Measurements from ENCODE around the gene AQP12B. TPM values are rescaled to one million over a fixed set of nuclear protein-coding genes. Genes with fewer than 3 reads are reported as not detected.
"Not testable (repeated sequence)": the region's sequence is repeated elsewhere in the genome, so short reads cannot be mapped to it uniquely, and the experiment has no call there.

The AQP12B gene
- total and polyA plus RNA-seq, 4 donors = not detected

GRCh38 chr2:240686460-240686859, 3.8 kb upstream of the AQP12B start:
- no peak for DNase-seq (ENCODE audit: low spot score)
- WGBS = 43% methylated on average over 6 of the region's 6 CpGs
- Histone ChIP-seq H3K9me3 (ENCODE audit: control insufficient read depth in 4 of 4, low read length in 3 of 4) (no peaks in the 10 kb centered on the region), H3K4me3 (ENCODE audit: low read depth in 1 of 3, low read length in 3 of 3) (no peak overlapping the region), H3K9ac (ENCODE audit: low read depth in 1 of 2, low read length in 2 of 2) (no peak overlapping the region), H3K4me1 (ENCODE audit: control insufficient read depth in 4 of 4, insufficient read depth in 4 of 4, low read length in 3 of 4) (no peaks in the 10 kb centered on the region), H3K36me3 (ENCODE audit: control insufficient read depth in 4 of 4, insufficient read depth in 3 of 4, low read depth in 1 of 4, low read length in 3 of 4) (no peaks in the 10 kb centered on the region), H3K27me3 (ENCODE audit: control insufficient read depth in 4 of 4, insufficient read depth in 4 of 4, low read length in 3 of 4) (no peaks in the 10 kb centered on the region), H3K27ac (ENCODE audit: low read depth in 1 of 2, low read length in 2 of 2) (no peak overlapping the region)
- TF ChIP-seq GABPA (IDR thresholded peaks at IDR 0.05 in 1 of 2, conservative IDR thresholded peaks at IDR 0.05 in 1 of 2) = no peak
- TF ChIP-seq MAX (IDR thresholded peaks at IDR 0.05) = no peak
- no peak for TF ChIP-seq JUND (IDR thresholded peaks at IDR 0.05)
- TF ChIP-seq RXRA (IDR thresholded peaks at IDR 0.05) = no peak
- TF ChIP-seq SP1 (IDR thresholded peaks at IDR 0.05) = no peak
- TF ChIP-seq FOXA2 (IDR thresholded peaks at IDR 0.05) = no peak
- no peak for TF ChIP-seq ATF3 (IDR thresholded peaks at IDR 0.05)
- no peak for TF ChIP-seq RAD21 (IDR thresholded peaks at IDR 0.05)

DNA sequence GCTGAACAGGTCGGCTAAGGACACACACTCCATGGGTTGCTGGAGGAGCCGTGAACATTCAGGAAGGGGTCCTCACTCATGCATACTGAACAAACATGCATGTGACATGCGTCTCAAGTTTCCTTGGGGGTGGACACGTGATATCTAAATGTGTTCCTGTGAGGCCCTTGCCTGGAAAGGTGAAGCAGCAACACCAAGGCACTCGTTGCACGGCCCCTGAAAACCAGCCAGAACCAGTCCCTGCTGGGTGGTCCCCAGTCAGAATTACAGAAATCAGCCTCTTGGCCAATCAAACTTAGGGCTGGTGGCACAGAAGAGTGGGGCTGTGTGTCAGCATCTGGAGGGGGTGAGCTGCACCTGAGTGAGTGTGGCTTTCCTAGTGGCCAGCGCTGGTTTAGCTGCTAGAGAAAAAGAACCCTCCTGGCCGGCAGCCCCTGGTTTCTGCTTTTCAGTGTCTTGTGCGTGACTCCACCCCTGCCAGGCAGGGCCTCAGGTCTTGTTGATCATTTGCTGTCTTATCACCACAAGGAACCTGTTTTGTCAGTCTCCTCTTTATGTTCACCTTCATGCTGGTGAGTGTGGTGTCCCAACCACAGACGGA, 3.2 kb upstream of the AQP12B start:
- WGBS = 63% methylated on average over 10 of the region's 10 CpGs
- H3K4me1 ChIP-seq (ENCODE audit: control insufficient read depth in 4 of 4, insufficient read depth in 4 of 4, low read length in 3 of 4) = no peaks in the 10 kb centered on the region
- no peaks in the 10 kb centered on the region for H3K27me3 ChIP-seq (ENCODE audit: control insufficient read depth in 4 of 4, insufficient read depth in 4 of 4, low read length in 3 of 4)
- no peaks in the 10 kb centered on the region for H3K9me3 ChIP-seq (ENCODE audit: control insufficient read depth in 4 of 4, low read length in 3 of 4)
- no peak overlapping the region for H3K9ac ChIP-seq (ENCODE audit: low read depth in 1 of 2, low read length in 2 of 2)
- DNase-seq (ENCODE audit: low spot score) = no peak
- H3K36me3 ChIP-seq (ENCODE audit: control insufficient read depth in 4 of 4, insufficient read depth in 3 of 4, low read depth in 1 of 4, low read length in 3 of 4) = no peaks in the 10 kb centered on the region
- H3K27ac ChIP-seq (ENCODE audit: low read depth in 1 of 2, low read length in 2 of 2) = no peak overlapping the region
- no peak overlapping the region for H3K4me3 ChIP-seq (ENCODE audit: low read depth in 1 of 3, low read length in 3 of 3)
- TF ChIP-seq HNF4A (conservative IDR thresholded peaks at IDR 0.05) (no peak), SP1 (IDR thresholded peaks at IDR 0.05) (no peak), RXRA (IDR thresholded peaks at IDR 0.05) (no peak), ATF3 (IDR thresholded peaks at IDR 0.05) (no peak), YY1 (IDR thresholded peaks at IDR 0.05) (no peak), FOXA2 (IDR thresholded peaks at IDR 0.05) (no peak), FOXA1 (IDR thresholded peaks at IDR 0.05) (no peak), MAX (IDR thresholded peaks at IDR 0.05) (no peak)
- TF ChIP-seq, protein P1, sequence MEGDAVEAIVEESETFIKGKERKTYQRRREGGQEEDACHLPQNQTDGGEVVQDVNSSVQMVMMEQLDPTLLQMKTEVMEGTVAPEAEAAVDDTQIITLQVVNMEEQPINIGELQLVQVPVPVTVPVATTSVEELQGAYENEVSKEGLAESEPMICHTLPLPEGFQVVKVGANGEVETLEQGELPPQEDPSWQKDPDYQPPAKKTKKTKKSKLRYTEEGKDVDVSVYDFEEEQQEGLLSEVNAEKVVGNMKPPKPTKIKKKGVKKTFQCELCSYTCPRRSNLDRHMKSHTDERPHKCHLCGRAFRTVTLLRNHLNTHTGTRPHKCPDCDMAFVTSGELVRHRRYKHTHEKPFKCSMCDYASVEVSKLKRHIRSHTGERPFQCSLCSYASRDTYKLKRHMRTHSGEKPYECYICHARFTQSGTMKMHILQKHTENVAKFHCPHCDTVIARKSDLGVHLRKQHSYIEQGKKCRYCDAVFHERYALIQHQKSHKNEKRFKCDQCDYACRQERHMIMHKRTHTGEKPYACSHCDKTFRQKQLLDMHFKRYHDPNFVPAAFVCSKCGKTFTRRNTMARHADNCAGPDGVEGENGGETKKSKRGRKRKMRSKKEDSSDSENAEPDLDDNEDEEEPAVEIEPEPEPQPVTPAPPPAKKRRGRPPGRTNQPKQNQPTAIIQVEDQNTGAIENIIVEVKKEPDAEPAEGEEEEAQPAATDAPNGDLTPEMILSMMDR (IDR thresholded peaks at IDR 0.05; ENCODE audit: low read depth, low read length, missing input control) = no peak
- TF ChIP-seq, protein P2, sequence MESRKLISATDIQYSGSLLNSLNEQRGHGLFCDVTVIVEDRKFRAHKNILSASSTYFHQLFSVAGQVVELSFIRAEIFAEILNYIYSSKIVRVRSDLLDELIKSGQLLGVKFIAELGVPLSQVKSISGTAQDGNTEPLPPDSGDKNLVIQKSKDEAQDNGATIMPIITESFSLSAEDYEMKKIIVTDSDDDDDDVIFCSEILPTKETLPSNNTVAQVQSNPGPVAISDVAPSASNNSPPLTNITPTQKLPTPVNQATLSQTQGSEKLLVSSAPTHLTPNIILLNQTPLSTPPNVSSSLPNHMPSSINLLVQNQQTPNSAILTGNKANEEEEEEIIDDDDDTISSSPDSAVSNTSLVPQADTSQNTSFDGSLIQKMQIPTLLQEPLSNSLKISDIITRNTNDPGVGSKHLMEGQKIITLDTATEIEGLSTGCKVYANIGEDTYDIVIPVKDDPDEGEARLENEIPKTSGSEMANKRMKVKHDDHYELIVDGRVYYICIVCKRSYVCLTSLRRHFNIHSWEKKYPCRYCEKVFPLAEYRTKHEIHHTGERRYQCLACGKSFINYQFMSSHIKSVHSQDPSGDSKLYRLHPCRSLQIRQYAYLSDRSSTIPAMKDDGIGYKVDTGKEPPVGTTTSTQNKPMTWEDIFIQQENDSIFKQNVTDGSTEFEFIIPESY (IDR thresholded peaks at IDR 0.05) = no peak
- TF ChIP-seq, protein P3, sequence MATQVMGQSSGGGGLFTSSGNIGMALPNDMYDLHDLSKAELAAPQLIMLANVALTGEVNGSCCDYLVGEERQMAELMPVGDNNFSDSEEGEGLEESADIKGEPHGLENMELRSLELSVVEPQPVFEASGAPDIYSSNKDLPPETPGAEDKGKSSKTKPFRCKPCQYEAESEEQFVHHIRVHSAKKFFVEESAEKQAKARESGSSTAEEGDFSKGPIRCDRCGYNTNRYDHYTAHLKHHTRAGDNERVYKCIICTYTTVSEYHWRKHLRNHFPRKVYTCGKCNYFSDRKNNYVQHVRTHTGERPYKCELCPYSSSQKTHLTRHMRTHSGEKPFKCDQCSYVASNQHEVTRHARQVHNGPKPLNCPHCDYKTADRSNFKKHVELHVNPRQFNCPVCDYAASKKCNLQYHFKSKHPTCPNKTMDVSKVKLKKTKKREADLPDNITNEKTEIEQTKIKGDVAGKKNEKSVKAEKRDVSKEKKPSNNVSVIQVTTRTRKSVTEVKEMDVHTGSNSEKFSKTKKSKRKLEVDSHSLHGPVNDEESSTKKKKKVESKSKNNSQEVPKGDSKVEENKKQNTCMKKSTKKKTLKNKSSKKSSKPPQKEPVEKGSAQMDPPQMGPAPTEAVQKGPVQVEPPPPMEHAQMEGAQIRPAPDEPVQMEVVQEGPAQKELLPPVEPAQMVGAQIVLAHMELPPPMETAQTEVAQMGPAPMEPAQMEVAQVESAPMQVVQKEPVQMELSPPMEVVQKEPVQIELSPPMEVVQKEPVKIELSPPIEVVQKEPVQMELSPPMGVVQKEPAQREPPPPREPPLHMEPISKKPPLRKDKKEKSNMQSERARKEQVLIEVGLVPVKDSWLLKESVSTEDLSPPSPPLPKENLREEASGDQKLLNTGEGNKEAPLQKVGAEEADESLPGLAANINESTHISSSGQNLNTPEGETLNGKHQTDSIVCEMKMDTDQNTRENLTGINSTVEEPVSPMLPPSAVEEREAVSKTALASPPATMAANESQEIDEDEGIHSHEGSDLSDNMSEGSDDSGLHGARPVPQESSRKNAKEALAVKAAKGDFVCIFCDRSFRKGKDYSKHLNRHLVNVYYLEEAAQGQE (IDR thresholded peaks at IDR 0.05) = no peak

DNA sequence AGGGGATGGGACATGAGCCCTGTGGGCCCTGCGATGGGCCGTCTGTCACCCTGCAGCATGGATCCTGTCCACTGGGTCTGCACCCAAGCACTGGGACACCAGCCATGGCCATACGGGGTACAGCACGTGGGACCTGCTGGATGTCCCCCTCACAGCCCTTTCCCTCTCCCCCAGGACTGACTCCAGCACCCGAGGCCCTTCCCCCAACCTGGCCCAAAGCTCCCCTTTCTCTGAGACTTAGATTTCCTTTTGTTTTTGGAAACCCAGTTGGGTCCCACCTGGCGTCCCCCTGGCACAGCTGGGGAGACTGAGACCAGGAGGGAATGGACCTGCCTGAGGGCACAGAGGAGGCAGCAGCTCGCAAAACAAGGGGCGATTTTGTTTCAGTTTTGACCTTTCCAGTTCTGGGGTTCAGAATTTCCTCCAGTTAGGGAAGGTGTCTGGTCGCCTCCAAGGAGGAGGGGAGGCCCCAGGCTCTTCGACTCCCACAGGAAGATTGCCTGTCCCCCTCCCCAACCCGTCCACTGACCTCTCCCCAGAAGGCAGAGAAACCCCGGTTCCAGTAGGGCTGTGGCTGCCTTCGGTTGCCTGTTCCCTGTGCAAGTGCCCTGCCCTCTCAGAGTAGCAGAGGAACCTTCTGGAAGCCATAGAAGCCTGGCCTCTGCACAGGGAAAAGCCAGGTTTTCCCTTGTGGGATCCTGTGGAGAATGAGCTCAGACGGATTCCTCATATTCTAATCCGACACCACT, 1.5 kb upstream of the AQP12B start:
- H3K9ac ChIP-seq (ENCODE audit: low read depth in 1 of 2, low read length in 2 of 2); H3K36me3 ChIP-seq (ENCODE audit: control insufficient read depth in 4 of 4, insufficient read depth in 3 of 4, low read depth in 1 of 4, low read length in 3 of 4); H3K27ac ChIP-seq (ENCODE audit: low read depth in 1 of 2, low read length in 2 of 2); H3K4me3 ChIP-seq (ENCODE audit: low read depth in 1 of 3, low read length in 3 of 3); H3K9me3 ChIP-seq (ENCODE audit: control insufficient read depth in 4 of 4, low read length in 3 of 4); DNase-seq (ENCODE audit: low spot score); H3K27me3 ChIP-seq (ENCODE audit: control insufficient read depth in 4 of 4, insufficient read depth in 4 of 4, low read length in 3 of 4); H3K4me1 ChIP-seq (ENCODE audit: control insufficient read depth in 4 of 4, insufficient read depth in 4 of 4, low read length in 3 of 4): not testable (repeated sequence)
- WGBS = 75% methylated on average over 15 of the region's 15 CpGs

All from liver (tissue), 9 donors.